NT2/D1 (cell line): ENCODE measurements around the gene FBXO22.

Source experiments
- YY1 ChIP-seq: IDR thresholded peaks from 2 replicates; pipeline ENCODE4 v1.6.1; 2011; ENCODE audit not compliant: insufficient read length, insufficient read depth
- ZNF274 ChIP-seq: IDR thresholded peaks from 2 replicates; pipeline ENCODE4 v1.6.1; 2011; ENCODE audit warnings: mild to moderate bottlenecking, low read depth, low read length

DNA sequence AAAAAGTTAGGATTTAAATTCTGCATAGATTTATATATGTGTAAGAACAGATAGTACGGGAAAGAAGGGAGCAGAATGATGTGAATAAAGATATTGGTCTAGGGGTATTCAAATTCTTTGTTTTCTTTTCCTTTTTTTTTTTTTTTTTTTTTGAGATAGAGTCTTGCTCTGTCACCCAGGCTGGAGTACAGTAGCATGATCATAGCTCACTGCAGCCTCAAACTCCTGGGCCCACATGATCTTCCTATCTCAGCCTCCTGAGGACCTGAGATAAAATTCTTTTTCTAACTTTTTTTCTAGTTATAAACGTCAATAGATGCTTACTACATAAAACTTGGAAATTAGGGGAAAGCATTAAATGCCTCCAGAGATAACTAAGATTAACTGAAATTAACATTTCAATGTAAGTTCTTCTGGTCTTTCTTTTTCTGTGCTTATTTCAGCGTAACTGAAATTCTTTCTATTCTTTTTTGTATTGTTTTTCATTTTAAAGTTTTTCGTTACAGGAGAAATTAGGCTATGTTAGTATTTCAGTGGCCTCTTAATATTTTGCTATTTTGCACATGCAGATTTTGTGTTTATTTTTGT is 31.2 kb upstream of the FBXO22 start:
- no peak for TF ChIP-seq ZNF274
- no peak for TF ChIP-seq YY1
